CD4-positive, alpha-beta T cell treated with Interleukin-15 for 4 hours (primary cell): Measurements from ENCODE around the gene SNCG.
"Not testable (repeated sequence)": the region's sequence is repeated elsewhere in the genome, so short reads cannot be mapped to it uniquely, and the experiment has no call there.

Source experiments
- DNase-seq: peaks from one replicate; pipeline ENCODE4 v3.0.0-alpha.2; 2020; ENCODE audit warnings: low spot score

Gene SNCG

GRCh38 chr10:86945361-86946212 lies 12.8 kb upstream of the SNCG start:
- DNase-seq = no peak

DNA sequence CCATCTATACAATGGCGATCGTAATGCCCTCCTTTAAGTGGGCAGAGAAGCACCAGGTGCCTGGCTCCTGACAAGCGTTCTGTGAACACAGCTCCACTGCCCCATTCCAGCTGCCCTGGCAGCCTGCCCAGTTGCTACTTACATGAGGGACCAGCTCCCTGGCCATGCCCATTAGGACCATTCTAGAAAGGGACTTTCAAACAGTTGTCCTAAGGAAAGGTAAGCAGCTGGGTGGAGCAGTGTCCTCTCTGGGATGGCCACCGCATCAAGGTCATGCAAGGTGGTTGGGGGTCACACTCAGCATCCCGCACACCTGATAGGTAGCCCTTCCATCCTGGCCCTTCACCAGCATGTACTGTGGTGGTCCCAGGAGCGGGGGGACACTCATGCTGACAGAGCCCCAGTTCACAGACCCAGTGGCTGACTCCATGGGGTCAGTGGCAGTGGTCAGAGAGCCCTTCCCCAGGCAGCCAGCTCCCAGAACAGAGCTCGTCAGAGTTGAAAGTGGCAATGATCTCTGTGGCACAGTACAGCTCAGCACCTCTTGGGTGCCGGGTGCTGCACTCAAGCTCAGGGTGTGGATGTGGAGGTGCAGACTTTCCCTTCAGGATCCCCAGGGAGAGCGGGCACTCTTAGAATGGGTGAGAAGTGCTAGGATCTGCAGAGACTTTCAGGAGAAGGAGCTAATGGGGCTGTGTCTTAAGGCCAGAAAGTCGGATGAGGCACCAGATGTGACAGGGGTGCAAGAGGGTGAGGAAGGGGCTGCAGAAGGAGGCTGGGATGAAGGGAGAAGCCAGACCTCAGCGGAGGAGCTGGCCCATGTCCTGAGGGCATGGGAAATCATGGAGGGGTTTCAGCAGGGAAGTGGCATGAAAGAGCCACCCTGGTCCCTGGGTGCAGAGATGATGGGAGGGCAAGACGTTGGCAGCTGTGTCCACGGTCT lies 11.9 kb upstream of the SNCG start:
- no peak for DNase-seq

DNA sequence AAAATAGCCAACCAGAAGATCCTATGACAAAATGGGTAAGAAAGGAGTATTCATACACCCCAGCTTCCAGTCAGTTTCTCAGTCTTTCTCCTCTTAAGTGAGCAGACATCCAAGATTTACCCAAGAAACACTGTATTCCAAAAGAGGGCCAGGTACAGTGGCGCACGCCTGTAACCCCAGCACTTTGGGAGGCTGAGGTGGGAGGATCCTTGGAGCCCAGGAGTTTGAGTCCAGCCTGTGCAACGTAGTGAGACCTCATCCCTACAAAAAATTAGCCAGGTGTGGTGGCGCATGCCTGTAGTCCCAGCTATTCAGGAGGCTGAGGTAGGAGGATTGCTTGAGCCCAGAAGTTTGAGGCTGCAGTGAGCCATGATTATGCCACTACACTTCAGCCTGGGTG lies 10.6 kb upstream of the SNCG start:
- DNase-seq = not testable (repeated sequence)

- no peak for DNase-seq
Measured at GRCh38 chr10:86950349-86950748, 8.1 kb upstream of the SNCG start.

- no peak for DNase-seq
Measured at GRCh38 chr10:86951184-86951761, 7.1 kb upstream of the SNCG start.

DNA sequence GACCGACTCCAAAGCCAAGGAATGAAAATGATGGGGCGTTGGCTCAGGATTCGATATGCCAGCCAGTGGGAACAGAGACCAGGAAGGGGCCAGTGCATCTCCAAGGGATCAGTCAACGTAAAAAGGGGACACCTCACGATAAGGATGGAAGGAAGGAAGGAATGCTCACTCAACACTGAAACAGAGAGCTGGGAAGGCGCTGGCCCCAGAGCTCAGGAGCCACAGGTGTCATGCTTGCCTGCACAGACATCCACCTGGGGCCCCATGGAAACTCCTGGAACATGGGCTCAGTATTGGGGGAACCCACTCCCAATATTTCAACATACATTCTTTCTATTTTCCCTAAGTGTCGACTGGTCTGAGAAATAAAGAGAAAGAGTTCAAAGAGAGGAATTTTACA lies 6.3 kb upstream of the SNCG start:
- no peak for DNase-seq

GRCh38 chr10:86952697-86953096 lies 5.7 kb upstream of the SNCG start:
- not testable (repeated sequence) for DNase-seq

- DNase-seq = no peak
Measured at GRCh38 chr10:86953747-86954680, 4.4 kb upstream of the SNCG start.

DNA sequence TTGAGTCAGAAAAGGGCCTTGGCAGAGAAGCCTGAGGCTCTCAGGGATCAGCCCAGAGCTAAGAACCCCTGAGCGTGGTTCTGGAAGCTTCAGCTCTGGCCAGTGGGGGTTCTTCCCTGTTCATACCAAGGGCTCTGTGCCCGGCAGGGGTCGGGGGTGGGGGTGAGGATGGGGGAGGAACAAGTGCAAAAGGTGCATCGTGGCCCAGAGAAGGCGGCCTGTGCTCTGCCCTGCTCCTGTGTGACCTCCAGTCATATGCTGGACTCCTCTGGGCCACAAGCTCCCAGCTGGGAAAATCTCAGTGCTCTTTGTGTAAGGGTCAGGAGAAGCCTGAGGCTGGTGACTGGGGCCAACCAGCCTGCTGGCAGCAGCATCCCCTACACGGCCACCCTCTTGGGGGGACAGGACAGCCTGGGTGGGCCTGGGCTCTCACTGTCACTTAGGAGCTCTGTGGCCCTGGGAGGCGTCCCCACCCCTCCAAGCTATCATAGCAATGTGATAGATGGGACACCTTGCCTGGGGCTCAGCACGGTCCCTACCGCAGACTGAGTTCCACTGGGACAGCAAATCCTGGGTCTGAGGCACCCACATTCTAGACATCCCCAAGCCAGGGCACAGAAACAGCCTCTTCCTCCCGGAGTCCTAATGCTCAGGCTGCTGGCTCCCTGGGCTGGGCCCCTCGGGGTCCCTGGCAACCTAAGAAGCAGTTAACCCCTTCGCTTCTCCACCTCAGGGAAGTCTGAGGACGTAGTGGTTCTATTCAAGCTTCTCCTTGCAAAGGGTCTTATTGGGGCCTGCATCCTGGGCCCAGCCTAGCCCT lies 3.5 kb upstream of the SNCG start:
- no peak for DNase-seq

- DNase-seq = no peak
Measured at GRCh38 chr10:86955501-86956194, 2.8 kb upstream of the SNCG start.

GRCh38 chr10:86956195-86956847 lies 2.1 kb upstream of the SNCG start:
- DNase-seq = no peak

GRCh38 chr10:86956848-86957448 lies 1.5 kb upstream of the SNCG start:
- no peak for DNase-seq

- no peak for DNase-seq
Measured at GRCh38 chr10:86957471-86958115, 806 bp upstream of the SNCG start, which contains the start of gene MMRN2. Gene MMRN2, minus strand, starts transcription at chr10:86957615. Its CDS starts 74 bp downstream, at chr10:86957541.

- no peak for DNase-seq
Measured at GRCh38 chr10:86958901-86959736, 720 bp downstream of the SNCG start.

GRCh38 chr10:86959737-86960002 lies 1.3 kb downstream of the SNCG start:
- DNase-seq = no peak

DNA sequence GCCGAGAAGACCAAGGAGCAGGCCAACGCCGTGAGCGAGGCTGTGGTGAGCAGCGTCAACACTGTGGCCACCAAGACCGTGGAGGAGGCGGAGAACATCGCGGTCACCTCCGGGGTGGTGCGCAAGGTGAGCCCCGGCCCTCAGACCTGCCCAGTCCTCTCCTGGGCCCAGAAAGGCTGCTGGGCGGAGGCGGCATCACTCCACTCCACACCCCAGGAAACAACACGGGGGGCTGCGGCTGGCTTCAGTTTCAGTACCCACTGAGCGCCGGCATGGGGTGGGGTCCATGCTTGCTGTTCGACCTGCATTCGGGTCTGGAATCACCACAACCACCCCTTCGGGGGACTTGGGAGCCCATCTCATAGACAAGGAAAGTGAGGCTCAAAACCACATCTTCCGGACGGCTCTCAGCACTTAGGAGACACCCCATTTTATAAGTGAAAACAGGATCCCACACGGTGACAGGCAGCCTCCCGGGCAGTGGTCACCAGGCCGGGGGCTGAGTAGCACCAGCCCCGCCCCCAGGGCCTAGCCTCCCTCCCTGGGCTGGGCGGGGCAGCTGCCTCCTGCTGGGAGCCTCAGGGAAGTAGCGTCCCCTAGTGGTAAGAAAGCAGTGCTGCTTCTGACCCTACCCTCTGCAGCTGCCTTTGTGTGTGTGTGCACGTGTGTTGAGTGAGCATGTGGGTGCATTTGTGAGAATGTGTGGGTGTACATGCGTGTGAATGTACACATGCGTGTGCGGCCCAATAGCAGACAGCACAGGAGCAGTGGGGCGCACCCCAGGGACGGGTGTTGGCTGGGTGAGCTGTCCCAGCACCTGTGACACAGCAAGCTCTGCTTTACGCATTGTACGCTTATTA lies 1.8 kb downstream of the SNCG start:
- DNase-seq = peak; percentile 41
